GM12874 (cell line): ENCODE measurements around the gene ODF4.

ENCODE experiments used
- CTCF ChIP-seq: IDR thresholded peaks from 2 replicates; pipeline ENCODE4 v1.5.1; 2011; ENCODE audit warnings: low read depth, mild to moderate bottlenecking, control low read depth, low read length, moderate library complexity; ENCODE audit not compliant: insufficient read depth

ODF4 gene

GRCh38 chr17:8318010-8318935, 21.4 kb upstream of the ODF4 start:
- TF ChIP-seq CTCF = no peak

- no peak for TF ChIP-seq CTCF
These were observed 19.4 kb upstream of the ODF4 start for GRCh38 chr17:8320262-8320661.

- TF ChIP-seq CTCF = no peak
These were observed 18.6 kb upstream of the ODF4 start for GRCh38 chr17:8320990-8321389.

- no peak for TF ChIP-seq CTCF
These were observed 17.6 kb upstream of the ODF4 start for GRCh38 chr17:8322061-8322460.

GRCh38 chr17:8324132-8324531, 15.5 kb upstream of the ODF4 start:
- TF ChIP-seq CTCF = no peak

GRCh38 chr17:8324923-8325322, 14.7 kb upstream of the ODF4 start:
- no peak for TF ChIP-seq CTCF

GRCh38 chr17:8326511-8327302, 12.9 kb upstream of the ODF4 start:
- no peak for TF ChIP-seq CTCF
